NAMALWA (cell line): ENCODE data around the gene SLC25A18.
"Not testable (repeated sequence)": the region's sequence is repeated elsewhere in the genome, so short reads cannot be mapped to it uniquely, and the experiment has no call there.

Source experiments
- DNase-seq: peaks from one replicate; pipeline ENCODE4 v3.0.0-alpha.2; 2015; ENCODE audit warnings: low spot score

The SLC25A18 gene, protein sequence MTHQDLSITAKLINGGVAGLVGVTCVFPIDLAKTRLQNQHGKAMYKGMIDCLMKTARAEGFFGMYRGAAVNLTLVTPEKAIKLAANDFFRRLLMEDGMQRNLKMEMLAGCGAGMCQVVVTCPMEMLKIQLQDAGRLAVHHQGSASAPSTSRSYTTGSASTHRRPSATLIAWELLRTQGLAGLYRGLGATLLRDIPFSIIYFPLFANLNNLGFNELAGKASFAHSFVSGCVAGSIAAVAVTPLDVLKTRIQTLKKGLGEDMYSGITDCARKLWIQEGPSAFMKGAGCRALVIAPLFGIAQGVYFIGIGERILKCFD

DNA sequence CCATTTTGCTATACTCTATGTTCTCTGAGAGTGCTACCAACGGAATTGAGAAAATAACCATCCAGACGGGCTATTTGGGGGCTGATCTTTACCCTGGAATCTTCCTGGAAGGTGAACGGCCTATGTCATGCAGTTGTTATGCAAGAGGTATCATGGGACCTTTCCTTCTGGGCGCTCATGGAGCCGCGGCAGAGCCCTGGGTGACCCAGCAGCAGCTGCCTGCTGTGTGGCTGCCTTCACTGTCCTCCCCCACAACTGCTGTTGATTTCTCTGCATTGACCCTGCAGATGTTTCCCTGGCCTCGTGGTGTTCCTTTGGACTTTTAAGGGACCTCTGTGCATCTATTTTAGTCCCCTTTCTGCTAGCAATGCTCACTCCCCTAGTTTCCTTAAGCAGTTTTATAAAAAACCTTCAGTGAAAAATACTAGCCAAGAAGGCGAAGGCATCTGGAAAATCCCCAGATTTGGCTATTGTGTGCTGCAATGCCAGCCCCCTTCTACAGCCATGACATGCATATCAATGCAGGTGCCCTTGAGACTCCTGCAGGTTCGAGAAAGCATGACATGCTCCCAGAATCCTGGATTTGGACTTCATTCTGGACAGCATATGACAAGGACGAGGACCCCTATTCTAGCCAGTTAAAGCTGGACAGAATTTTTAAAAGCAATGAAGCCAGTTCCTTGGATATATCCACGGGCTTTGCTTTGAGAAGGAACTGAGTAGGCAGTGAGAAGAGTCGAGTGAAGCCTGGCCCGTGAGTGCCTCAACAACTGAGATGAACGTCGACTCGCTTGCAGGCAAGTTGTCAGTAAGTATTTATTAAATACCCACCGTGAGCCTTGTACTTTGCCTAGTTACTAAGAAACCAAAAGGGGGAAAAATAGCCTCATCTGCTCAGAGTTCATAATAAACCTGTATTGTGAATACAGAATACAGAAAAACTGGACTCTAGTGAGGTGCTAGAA lies at the start of gene SLC25A18:
Gene SLC25A18 (plus strand): TSS at position 593 of the 965 bp plus-strand sequence. CDS start 16,447 bp downstream, outside the sequence.
- DNase-seq: no peak

DNA sequence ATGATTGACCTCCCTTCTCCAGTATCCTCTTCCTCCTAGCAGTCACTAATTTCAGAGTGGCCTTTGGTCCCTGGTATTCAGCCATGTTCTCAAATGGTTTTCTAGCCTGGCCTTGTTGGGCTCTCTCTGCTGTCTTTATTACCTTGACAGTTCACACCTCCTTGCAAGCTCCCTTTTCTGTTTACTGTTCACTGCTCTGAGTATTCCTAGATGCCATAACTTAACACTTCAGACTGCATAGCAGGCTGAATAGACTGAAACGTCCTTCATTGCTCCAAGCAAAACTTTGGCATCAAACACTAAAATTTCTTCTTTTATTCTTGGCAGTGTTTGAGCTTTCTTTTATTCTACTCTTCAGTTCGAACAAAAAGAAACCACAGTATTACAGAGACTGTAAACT lies 49.7 kb upstream of the SLC25A18 start:
- no peak for DNase-seq

DNA sequence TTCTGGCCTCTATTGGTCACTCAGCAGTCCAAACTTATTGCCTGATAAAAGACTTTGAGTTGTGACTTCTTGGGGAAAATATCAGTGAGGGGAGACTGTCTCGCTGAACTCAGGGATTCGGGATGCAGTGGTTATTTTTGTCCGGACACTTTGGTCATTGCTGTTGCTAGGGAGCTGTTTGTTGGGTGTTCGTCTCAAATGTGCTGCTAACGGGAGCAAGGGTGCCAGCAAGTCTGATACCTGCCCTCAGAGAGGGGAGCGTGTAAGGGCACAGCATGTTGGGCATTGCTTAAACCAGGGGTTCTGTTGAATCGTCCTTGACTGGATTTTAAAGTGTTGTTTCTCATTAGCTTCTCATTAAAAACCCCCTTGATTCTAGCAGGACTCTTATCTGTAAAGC lies 49.2 kb upstream of the SLC25A18 start:
- DNase-seq: no peak

DNA sequence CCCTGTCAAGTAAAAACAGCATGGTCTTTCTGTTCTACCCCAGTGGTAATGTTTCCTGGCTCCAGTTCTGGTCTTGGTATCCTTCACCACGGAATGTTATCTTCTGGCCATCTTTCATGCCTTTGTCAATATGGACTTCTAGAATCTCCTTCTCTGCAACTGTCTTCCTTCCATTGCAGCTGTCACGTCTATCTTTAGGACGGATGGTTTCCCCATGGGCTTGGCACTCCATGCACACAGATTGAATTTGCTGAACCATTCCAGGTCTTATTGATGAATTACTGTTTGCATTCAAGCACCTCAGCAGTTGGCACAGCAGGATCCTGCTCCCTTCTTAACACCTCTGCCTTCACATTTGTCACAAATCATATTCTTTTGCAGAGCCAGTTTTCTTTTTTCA lies 44.9 kb upstream of the SLC25A18 start:
- no peak for DNase-seq

DNA sequence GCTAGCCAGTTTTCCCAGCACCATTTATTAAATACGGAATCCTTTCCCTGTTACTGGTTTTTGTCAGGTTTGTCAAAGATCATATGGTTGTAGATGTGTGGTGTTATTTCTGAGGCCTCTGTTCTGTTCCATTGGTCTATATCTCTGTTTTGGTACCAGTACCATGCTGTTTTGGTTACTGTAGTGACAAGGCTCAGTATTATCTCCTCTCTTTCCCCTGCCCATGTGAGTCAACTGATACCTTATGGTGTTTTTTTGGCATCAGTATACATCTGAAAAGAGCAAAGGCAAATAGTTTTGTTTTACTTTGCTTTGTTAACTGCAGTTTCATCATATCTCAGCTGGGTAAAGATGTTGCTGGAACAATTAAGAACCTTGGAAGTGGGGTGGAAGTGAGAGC lies 41.3 kb upstream of the SLC25A18 start:
- not testable (repeated sequence) for DNase-seq

DNA sequence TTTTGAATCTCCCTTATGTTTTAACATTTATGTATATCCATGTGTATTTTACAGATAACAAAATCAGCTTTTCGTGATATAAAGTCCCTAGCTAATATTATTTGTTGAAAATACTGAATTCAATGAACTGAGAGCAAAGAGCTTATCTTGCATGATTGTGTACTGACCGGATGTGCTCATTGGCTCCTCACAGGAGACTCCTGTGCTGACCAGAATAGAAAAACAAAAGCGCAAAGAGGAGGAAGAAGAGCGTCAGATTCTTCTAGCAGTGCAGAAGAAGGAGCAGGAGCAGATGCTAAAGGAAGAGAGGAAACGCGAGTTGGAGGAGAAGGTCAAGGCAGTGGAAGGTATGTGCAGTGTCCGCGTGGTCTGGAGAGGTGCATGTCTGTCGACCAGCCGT lies 39.4 kb upstream of the SLC25A18 start:
- no peak for DNase-seq

DNA sequence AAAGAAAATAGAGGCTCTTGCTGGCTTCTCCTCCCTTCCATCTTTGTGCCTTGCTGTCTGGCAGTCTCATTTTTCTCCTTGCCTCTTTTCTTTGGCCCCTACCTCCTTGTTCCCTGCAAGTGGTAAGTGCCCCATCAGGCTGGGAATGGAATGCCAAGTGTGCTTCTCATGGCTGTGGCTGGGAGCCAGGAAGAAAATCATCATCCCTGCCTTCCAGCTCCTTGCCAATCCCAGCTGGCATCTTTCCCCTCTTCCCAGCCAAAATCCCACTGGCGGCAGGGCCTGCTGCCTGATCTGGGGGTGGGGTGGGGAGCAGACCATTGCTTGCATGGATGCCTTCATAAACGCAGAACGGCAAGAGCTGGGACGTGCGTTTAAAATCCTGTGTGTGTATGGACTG lies 27.0 kb upstream of the SLC25A18 start:
- no peak for DNase-seq

DNA sequence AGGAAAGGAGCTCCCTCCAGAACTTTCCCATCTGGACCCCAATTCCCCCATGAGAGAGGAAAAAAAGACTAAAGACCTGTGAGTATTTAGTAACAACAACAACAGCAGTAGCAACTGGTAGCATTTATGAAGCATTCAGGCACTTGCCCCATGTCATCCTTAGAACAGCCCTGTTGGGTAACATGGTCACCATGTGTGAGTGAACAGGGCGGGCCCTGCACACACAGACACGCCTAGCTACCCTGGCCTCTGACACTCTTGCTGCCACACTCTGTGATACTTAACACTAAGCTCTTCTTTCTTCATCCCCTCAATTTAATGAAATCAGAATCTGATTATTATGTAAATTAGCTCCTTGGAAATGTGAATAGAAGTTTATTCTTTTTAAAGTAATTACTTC lies 26.1 kb upstream of the SLC25A18 start:
- no peak for DNase-seq

DNA sequence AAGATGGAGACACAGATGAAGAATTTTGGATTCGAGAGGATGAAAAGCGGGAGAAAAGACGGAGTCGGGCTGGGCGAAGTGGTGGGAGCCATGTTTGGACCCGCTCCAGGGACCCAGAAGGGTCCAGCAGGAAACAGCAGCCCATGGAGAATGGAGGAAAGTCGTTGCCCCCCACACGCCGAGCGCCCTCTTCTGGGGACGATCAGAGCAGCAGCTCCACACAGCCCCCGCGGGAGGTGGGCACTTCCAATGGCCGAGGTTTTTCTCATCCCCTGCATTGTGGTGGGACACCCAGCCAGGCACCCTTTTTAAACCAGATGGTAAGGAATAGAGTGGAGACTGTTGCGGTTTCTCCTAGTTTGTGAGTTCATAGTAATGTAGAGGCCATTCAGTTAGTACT lies 22.8 kb upstream of the SLC25A18 start:
- DNase-seq: no peak

DNA sequence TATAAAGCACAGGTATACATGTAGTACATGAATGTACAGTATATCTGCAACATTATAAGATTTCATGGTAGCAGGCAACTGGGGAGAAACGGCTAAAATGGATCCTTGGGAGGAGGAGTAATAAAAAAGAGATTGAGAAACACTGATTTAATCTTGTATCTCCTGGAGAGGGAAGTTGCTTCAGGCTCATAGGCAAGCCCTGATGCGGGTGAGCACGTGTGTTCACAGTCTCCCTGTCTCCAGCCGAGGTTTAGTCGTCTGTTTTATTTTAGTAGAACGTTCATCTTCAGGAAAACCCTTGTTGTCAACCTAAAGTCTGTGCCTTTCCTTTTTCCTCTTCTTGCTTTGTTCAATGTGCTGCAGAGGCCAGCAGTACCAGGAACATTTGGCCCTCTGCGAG lies 21.8 kb upstream of the SLC25A18 start:
- no peak for DNase-seq

DNA sequence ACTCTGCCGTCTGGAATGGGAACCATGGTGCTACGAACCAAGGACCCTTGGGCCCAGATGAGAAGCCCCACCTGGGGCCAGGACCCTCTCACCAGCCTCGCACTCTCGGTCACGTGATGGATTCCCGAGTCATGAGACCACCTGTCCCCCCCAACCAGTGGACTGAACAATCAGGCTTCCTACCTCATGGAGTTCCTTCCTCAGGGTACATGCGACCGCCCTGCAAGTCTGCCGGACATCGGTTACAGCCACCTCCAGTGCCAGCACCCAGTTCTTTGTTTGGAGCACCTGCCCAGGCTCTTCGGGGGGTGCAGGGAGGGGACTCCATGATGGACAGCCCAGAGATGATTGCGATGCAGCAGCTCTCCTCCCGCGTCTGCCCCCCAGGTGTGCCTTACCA lies 20.8 kb upstream of the SLC25A18 start:
- DNase-seq: no peak

DNA sequence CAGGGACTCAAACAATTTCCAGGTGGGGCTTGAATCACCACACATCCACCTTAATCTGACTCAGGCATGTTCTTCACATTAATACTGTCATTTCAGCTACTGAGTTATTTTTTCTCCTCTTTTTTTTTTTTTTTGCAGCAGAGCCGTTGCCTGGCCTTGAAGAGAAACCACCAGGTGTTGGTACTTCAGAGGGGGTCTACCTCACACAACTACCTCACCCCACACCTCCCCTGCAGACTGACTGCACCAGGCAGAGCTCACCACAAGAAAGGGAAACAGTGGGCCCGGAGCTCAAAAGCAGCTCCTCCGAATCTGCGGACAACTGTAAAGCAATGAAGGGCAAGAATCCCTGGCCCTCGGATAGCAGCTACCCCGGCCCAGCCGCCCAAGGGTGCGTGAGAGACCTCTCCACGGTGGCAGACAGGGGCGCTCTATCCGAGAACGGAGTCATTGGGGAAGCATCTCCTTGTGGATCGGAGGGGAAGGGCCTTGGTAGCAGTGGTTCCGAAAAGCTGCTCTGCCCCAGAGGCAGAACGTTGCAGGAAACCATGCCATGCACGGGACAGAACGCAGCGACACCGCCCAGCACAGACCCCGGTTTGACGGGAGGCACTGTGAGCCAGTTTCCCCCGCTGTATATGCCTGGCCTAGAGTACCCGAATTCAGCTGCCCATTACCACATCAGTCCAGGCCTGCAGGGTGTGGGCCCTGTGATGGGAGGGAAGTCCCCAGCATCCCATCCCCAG lies 15.1 kb upstream of the SLC25A18 start:
- no peak for DNase-seq

DNA sequence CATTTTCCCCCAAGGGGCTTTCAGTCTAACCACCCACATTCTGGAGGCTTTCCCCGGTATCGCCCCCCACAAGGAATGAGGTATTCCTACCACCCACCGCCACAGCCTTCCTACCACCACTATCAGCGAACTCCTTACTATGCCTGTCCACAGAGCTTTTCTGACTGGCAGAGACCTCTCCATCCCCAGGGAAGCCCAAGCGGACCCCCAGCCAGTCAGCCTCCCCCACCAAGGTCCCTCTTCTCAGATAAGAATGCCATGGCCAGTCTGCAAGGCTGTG lies 14.6 kb upstream of the SLC25A18 start:
- DNase-seq: no peak

DNA sequence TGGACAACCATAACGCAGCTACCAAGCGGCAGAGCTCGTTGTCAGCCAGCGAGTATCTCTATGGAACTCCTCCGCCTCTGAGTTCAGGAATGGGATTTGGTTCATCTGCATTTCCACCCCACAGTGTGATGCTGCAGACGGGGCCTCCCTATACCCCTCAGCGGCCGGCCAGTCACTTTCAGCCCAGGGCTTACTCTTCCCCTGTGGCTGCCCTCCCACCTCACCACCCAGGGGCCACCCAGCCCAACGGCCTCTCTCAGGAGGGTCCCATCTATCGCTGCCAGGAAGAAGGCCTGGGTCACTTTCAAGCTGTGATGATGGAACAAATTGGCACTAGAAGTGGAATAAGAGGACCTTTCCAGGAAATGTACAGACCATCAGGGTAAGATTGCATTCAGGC lies 14.1 kb upstream of the SLC25A18 start:
- DNase-seq: no peak

DNA sequence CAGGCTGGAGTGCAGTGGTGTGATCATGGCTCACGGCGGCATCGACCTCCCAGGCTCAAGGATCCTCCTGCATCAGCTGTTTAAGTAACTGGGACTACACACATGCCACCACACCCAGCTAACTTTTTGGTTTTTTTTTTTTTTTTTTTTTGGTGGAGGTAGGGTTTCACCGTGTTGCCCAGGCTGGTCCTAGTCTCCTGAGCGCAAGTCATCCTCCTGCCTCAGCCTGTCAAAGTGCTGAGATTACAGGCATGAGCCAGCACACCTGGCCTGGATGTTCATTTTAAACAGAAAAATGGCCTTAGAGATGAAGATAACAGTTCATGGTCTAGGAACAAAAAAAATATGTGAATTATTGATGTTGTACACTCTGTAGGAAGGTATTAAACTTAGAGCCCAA lies 13.6 kb upstream of the SLC25A18 start:
- DNase-seq: no peak

DNA sequence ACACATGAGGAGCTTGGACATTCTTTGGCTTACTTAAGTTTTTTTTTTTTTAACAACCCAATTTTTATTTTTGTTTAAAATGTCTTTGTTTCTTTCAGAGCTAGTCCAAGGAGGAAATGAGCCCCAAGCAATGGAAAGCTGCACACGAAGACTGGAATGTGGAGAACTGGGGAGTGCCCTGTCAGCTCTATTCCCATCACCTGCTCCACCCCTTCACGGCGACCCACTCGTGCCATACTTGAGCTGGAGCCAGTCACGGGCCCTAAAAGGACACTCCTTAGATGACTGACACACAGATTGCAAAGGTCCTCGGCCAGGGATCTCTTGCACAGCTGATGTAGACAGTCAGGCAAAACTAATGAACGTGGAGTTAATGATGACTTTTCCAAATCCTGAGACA lies 10.6 kb upstream of the SLC25A18 start:
- no peak for DNase-seq

DNA sequence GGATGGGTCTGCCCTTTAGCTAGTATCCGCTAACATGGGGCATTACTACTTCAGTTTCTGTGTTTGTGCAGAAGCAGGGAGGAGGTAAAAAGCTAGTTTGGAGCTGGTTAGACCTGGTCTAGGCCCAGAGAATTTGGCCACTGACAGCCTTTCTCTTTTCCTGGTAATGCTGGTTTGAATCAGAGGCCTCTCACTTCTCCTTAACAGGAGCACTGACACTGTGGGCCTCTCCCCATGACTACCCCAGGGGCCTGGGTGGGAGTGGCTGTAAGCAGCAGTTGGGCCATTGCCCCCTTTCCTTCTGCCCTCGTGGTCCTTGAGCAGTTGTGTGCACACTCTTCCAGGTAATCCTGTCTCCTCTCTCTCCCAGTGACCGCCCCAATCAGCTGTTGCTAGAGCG lies 8.5 kb upstream of the SLC25A18 start:
- no peak for DNase-seq

DNA sequence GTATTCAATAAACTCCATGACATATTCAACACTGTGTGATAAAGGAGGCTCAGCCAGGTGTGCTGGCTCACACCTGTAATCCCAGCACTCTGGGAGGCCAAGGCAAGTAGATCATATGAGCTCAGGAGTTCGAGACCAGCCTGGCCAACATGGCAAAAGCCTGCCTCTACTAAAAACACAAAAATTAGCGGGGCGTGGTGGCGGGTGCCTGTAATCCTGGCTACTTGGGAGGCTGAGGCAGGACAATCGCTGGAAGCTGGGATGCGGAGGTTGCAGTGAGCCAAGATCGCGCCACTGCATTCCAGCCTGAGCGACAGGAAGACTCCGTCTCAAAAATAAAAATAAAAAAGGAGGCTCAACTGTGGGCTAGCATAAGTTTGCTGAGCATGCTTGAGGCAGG lies 4.1 kb upstream of the SLC25A18 start:
- DNase-seq: no peak

DNA sequence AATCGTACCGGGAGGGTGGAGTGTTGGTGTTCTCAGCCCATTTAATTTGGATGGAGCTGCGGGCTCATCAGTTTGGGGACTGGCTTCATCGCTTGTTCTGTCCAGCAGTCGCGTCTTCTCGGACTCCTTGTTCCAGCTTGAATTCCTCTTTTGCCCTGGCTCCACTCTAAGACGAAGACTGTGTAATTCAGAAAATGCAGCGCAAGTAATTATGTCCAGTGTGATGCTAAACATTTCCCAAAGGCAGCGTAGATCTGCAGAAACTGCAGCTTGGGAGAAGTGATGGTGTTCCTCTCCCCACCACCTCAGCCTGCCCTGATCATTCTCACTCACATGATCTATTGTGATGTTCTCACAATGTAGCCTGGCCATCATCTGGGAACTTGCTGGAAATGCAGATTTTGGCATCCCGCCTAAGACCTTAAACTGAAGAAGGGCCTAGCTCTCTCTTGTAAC lies 666 bp downstream of the SLC25A18 start:
- DNase-seq: no peak

DNA sequence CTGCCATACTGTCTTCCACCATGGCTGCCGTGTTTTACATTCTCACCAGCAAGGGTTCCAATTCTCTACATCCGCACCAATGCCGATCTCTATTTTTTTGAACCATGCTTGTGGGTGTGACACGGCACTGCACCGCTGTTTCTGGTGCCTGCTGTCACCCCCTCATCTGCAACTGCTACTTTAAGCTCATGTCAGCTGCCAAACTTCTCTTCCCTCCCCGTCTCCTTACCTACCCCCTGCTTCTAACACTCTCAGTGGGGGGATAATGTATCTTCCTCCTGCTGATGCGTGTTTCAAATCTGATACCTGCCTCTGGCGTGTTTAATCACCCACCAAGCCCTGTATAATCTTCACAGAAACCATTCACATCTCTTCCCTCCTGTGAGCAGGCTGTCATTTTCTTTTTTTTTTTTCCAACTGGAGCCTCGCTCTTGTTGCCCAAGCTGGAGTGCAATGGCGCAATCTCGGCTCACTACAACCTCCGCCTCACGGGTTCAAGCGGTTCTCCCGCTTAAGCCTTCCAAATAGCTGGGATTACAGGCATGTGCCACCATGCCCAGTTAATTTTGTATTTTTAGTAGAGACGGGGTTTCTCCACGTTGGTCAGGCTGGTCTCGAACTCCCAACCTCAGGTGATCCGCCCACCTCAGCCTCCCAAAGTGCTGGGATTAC lies 2.9 kb downstream of the SLC25A18 start:
- not testable (repeated sequence) for DNase-seq

DNA sequence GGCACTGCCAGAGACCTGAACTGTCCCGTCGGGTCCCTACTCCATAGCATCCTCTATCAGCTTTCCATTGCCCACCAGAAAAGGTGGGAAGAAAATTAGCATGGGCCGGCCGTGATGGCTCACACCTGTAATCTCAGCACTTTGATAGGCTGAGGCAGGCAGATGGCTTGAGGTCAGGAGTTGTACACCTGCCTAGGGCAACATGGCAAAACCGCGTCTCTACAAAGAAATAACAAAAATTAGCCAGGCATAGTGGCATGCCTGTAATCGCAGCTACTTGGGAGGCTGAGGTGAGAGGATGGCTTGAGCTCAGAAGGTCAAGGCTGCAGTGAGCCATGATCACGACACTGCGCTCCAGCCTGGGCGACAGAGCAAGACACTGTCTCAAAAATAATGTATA lies 3.5 kb downstream of the SLC25A18 start:
- no peak for DNase-seq

DNA sequence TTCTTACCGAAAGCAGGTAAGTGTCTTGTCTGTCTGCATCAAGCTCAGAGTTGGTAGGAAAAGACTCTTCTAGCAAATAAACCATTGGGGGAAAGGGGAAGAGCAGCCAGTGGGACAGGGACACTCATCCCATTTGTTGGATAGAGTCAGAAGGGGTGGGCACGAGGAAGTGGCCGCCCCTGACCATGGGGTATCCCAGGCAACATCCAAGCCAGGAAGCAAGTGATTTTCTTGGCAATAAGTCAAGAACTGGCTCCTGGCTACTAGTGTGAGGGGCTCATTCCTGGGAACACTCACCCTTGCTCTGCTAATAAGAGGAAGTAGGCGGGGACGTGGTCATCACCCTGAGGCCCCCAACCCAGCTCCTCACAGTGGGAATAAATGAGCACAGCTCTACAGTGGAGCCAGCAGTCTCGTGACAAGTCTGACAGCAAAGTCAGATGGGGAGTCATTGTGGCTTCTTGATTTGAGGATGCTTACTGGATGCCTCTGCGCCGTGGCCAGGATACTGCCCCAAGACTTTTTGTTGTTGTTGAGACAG lies 6.7 kb downstream of the SLC25A18 start:
- DNase-seq: no peak
